ENCODE results near the gene SUZ12.
"Not testable (repeated sequence)": the region's sequence is repeated elsewhere in the genome, so short reads cannot be mapped to it uniquely, and the experiment has no call there.

The SUZ12 gene

DNA sequence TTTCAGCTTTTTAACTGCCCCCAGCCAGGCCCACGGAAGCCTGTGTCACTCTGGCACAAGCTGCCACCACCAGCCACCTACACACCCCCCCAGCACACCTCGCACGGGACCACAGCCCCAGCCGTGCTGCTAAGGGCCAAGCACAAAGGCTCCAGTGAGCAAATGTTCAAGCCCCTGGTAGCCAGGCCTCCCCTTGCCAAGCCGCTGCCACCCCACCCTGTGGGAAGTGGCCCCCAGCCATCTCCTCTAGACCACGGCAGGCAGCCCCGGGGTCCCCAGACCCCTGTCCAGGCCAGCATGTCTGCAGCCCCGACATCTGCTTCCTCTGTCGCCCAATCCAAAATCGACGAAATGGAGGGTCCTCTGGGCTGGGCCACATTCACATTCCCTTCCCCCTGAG, 105.5 kb downstream of the SUZ12 start:
- DNase-seq, result not testable (repeated sequence)

- peak; percentile 22 for DNase-seq
Observed at GRCh38 chr17:32045611-32046010, 108.8 kb downstream of the SUZ12 start.

DNA sequence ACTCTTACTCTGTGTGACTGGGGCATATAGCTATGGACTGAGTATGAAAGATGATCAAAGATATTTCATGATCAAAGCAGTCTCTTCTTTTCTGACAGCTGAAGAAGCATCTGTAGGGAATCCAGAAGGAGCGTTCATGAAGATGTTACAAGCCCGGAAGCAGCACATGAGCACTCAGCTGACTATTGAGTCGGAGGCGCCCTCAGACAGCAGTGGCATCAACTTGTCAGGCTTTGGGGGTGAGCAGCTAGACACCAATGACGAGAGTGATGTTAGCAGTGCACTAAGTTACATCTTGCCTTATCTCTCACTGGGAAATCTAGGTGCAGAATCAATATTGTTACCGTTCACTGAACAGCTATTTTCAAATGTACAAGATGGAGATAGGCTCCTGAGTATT, 110.9 kb downstream of the SUZ12 start:
- not testable (repeated sequence) for DNase-seq

Measured in fibroblast of skin of abdomen (primary cell).